Breast epithelium (tissue), 3 donors: ENCODE results near the gene NIFK.

Experiments
- POLR2A ChIP-seq: fragments of 450-650 bp; IDR thresholded peaks from one replicate; pipeline ENCODE4 v1.6.1; 2016; ENCODE audit warnings: antibody characterized with exemption, mild to moderate bottlenecking, moderate library complexity
- POLR2AphosphoS5 ChIP-seq, 3 donors: sonication (generic); formaldehyde crosslinking; IDR thresholded peaks; one replicate each; pipeline ENCODE4 v1.6.1; 2017; ENCODE audit warnings: antibody characterized with exemption in 3 of 3
- TF ChIP-seq, protein P1 (sequence below), 3 donors: fragments of 450-650 bp; IDR thresholded peaks; one replicate each; pipeline ENCODE4 v1.5.1; 2016 to 2017; ENCODE audit warnings: antibody characterized with exemption in 3 of 3, mild to moderate bottlenecking in 3 of 3, moderate library complexity in 3 of 3

- TF ChIP-seq, protein P1, sequence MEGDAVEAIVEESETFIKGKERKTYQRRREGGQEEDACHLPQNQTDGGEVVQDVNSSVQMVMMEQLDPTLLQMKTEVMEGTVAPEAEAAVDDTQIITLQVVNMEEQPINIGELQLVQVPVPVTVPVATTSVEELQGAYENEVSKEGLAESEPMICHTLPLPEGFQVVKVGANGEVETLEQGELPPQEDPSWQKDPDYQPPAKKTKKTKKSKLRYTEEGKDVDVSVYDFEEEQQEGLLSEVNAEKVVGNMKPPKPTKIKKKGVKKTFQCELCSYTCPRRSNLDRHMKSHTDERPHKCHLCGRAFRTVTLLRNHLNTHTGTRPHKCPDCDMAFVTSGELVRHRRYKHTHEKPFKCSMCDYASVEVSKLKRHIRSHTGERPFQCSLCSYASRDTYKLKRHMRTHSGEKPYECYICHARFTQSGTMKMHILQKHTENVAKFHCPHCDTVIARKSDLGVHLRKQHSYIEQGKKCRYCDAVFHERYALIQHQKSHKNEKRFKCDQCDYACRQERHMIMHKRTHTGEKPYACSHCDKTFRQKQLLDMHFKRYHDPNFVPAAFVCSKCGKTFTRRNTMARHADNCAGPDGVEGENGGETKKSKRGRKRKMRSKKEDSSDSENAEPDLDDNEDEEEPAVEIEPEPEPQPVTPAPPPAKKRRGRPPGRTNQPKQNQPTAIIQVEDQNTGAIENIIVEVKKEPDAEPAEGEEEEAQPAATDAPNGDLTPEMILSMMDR (IDR thresholded peaks at IDR 0.05), result no peak
- TF ChIP-seq POLR2A (no peak), POLR2AphosphoS5 (IDR thresholded peaks at IDR 0.05) (no peak)
These were observed 35.5 kb upstream of the NIFK start for GRCh38 chr2:121771976-121772742.
